Stimulated activated CD4-positive, alpha-beta T cell treated with anti-CD3 and anti-CD28 coated beads, Interleukin-1b, Interleukin-23, amount 100 ng/mL, for 24 hours (primary cell): ENCODE results near the gene AFF3.

Experiments used
- DNase-seq, 4 experiments: peaks; one replicate each; pipeline ENCODE4 v3.0.0-alpha.2; 2020; ENCODE audit warnings: low read depth in 4 of 4, low spot score in 1 of 4

Gene AFF3

DNA sequence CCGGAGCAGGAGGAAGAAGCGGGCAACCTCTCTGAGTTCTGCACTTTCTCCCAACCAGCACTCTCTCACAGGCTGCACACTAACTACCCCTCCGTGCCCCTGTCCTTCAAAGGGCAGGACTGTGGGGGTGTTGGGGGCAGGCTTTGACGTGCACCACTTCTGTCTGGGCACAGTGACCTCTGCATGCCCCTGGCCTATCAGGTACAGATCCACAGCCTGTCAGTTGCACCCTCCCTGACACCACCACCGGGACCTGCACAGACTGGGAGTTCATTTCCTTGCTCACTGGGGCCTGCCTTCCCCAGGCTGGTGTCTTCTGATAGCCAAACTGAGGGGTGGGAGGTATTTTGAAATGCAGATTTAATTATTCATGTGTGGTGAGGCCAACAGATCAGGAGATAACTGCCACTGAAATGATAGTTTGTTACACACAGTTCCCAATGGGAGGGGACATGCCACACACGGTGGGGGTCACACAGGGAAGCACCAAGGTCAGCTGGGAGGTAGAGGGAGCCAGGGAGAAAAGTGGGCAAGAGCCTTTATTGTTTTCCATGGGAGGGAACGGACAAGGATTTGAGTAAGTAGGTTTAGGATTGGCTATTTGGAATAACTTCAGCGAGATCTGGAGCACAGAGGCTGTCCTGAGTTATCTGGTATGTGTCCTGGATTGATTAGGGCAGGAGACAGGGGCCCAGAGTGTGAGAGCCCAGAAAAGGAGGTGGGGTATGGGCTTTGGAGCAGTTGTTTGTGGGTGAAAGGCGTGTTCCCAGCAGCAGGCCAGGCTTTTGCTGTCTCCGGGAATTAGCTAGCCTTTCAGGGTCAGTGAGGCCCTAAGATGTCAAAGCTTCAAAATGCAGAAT lies 251.6 kb downstream of the AFF3 start:
- DNase-seq, result no peak

DNA sequence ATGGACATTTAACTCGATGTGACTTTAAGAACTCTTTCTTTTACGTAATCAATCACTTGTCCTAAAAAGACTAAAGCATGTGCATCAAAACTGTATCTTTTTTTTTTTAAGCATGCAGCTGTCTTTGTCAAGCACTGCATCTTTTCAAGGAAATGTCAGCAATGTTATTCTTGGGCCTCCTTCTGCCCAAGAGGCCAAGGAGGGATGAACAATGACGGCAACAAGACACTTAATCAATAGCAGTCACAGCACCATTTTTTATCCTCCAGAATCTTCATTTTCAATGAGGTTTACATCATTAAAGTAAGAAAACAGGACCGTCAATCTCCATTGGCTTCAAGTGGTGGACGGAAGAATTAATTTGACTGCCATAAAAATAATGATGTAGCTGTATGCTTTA lies 253.8 kb downstream of the AFF3 start:
- no peak for DNase-seq

DNA sequence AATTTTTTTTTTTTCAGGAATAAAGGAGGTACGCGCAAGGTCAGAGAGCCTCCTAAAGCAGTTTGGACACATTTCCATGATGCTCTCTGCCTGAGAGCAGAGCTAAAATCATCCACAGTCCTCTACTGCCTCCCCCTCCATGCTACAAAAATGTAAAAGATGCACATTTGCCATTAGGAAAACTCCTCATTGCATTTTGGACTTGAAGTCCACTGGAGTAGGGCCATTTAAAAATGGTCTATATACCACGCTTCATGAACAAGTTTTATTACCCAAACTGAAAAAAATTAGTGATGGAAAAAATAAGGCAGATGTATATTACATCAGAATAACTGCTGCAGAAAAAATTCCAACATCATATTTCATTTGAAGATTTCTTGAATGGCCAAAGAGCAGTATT lies 256.0 kb downstream of the AFF3 start:
- DNase-seq, result no peak

DNA sequence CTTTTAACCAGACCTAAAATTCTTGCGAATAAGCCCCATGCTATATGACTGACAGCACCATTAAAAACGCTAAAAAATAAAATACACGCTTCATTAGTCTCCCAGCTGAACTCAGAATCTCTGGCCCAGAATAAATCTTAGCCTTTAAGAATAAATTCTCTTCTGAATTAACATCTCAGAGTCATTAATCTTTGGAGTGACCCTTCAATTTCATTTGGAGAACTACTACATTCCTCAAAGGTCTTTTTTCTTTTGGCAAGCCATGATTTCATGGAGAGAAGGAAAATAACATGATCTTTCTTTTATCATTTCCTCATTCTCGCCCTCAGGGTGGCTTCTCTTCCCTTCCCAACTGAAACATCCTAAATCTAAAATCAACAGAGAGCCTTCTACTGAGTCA lies 259.0 kb downstream of the AFF3 start:
- DNase-seq, result no peak

DNA sequence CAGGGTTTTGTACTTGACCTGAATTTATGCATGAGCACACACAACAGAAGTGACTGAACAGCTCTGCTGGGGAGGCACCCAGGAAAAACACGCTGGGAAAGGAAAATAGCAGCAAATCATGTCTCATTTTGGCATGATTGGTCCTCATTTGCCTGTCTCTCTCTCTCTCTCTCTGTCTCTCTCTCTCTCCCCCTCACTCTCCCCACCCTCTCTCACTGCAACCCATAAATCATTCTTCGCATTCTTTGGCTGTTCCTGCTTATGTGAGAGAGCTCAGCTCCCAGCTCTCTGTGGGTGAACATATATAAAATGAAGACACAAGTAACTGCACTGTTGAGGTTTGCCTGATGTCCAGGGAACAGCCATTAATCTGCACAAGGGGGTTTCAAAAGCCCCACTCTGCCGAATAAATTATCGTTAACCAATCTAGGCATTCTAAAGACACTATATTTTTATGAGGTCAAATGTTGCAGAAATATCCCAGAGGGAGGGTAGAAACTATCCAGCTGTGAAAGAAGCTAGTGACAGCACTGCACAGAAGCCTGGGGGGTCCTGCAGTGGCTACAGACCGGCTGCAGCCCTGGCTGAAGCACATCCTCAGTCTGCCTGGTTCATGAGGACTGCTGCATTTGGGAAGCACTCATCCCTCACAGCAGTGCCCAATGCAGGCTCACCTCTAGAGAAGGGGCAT lies 260.3 kb downstream of the AFF3 start:
- DNase-seq, result no peak

DNA sequence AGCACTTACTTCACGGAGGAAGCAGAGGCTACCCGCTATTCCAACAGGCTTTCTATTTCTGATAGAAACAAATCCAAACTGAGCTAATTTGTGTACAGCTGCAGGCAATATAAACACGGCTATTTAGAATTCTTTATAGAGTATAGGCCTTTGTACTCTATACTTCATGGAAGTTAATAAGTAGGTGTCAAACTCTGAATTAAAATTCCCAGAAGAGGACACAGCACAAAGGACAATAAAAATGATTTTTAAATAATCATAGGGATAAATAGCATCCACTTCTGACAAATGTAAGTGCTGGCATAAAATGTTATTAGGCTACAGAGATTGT lies 261.5 kb downstream of the AFF3 start:
- no peak for DNase-seq

DNA sequence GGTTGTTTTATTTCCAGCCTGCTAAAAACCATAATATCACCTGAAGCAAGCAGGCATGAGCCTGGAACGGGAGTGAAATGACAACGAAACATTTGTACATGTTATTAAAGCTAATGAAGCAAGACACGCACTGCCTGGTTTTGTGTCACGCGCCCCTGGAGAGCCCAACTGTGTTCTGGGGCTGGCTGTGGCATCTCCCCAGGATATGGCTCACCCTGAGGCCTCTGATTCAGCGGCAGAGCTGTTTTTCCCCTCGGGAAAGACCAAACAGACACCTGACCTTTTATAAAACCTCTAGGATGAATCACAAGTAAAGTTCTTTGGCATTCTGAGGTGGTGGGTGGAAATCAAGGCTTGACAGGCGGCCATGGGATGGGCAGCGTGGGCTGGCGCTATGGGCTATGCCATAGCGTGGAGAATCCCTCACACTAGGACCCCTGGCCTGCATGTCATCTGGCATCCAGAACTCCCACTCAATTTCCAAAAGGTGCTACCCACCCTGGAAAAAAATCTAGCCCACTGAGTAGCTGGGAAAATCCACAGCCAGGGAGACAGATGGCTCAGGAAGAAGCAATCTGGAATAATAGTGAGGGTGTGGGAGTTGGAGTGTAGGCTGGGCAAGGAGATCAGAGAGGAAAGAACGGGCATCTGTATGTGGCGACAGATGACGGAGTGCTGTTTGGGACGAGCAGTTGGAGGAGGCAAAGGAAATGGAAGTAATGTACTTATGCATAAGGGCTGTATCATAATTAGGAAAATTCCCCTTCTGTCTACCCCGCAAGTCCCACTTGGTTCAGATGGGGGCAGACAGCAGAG lies 262.0 kb downstream of the AFF3 start:
- DNase-seq, result no peak

DNA sequence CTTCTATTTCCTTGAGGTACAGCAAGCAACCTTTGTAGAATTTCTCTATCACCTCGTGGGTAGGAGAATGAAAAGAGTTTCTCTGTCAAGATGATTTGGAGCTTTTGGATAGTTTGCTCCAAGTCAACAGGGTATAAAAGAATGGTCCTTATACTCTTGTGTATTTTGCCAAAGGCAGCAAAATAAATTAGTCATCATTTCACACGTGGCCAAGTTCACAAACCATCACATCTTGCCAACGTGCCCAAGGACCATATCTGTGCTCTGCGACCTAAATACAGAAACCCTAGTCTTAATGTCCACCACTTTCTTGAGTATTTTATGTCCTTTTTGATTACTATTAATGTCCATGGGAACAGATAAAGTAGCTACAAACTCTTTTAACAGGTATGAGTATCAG lies 262.9 kb downstream of the AFF3 start:
- no peak for DNase-seq

DNA sequence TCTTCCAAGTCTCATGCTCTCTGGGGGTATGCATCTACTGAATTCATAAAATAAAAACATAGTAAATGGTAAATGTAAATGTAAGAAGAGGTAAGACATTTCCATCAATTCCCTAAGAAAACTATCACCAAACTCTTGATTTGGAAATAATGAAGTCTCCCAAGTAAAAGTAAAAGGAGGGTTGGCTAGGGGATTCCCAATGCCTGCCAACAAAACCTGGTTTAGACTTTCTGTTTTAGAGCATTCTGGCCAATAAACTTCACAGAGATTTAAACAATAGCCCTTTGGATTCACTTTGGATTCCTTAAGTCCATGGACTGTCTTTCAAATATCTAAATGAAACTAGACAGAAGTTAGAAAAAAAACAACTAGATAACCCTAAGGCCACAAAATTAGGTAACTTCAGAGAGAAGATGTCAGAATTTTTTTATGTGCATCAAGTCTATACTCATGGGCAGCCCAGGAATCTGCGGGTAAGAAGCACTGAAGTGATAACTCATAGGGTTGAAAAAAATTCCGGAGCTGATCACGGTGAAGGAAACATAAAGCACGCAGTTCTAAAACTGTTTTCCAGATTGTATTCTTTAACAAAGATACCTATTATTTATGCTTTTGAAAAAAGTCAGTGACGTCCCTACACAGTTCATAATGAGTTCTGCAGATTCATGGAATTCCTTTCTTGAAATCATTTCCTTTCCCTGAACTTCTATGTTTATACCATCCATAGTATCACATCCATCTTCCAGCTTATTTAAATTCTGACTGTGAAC lies 263.6 kb downstream of the AFF3 start:
- no peak for DNase-seq

DNA sequence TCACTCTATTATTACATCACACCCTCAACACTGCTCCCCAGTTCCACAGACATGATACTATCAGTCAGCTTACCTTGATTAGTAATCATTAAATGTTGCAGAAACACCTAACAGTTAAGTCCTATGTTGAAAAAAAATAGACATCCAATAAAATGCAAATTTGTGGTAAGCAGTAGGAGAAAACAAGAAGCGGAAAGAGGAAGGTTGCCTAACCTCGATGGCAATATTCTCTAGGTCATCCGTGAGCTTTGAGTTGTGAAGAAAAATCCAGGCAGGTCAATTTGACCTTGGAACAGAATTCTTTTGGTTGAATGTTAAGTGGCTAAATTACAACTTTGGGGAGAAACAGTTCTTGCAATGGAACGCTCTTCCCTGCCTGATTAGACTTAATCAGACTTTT lies 264.4 kb downstream of the AFF3 start:
- DNase-seq, result no peak

DNA sequence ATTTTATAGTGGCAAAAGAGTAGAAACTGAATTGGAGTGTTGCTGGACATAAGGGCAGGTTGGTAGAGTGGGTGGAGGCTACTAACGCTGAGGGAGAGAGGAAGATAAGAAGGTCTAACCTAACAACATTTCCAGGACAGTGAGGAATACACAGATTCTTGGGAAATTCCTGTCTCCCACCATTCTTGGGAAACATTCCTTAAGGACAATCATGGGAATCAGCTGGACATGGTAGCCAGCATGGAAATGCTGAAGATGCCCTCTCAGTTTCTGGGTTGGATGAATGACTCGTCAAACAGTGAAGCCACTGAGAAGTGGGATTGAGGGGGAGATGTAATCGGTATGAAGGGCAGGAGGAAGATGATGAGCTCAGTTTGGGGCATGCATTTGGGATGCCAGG lies 265.4 kb downstream of the AFF3 start:
- DNase-seq, result no peak

DNA sequence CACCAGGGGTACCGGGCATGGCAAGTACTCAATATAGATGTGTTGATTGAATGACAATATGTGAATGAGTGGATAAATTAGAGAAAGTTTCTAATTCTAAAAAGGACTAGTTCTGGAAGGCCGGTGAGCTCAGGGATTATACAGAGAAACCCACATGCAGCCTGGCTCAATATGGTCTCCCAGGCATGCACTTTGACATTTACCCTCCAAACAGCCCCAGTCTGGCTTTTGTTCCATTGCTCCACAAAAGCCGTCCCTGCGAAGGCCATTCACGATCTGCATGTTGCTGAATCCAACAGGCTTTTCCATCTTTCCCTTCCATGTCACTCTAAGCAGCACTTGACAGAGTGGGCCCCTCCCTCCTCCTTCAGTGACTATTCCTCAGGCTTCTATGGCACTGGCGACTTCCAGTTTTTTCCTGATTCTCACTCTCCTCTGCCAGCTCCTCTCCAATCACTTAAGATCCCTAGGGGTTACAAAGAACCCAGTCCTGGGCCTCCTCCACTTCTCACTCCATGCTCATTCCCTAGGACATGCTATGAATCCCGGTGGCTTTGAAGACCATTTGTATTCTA lies 266.7 kb downstream of the AFF3 start:
- DNase-seq, result no peak

DNA sequence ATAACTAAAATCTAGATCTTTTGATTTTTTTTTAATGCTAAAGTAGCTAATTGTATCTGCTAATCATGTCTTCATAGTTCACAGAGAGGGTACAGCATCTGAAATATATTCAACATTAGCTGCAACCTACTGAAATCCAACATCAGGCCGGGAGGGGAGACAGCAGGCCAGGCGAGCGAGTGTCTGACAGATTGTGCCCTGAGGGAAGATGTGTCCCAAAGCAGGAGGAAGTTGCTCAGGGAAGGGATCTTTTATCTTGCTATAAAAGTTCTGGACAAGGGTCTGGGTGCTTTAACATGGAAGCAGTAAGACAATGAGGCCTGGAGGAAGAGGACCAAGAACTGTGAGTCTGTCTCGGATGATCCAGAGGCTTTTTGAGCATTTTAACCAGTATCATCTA lies 274.1 kb downstream of the AFF3 start:
- no peak for DNase-seq

DNA sequence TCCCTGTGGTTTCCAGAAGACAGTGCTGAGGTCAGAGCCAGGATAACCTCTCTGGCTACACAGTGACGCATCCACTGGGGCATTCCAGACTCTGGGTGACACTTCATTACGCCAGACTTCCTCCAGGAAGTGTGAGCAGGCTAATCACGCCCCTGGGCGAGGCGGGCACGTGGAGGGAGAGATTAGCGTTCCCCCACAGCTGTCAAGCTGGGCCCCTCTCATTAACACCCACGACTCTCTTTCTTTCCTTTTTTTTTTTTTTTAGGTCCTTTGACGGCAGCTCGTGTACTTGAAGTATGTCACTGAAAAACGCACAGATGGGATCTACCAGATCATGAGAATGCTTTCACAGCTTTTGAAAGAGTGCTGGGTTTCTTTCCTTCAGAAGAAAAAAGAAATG lies 274.6 kb downstream of the AFF3 start:
- no peak for DNase-seq

DNA sequence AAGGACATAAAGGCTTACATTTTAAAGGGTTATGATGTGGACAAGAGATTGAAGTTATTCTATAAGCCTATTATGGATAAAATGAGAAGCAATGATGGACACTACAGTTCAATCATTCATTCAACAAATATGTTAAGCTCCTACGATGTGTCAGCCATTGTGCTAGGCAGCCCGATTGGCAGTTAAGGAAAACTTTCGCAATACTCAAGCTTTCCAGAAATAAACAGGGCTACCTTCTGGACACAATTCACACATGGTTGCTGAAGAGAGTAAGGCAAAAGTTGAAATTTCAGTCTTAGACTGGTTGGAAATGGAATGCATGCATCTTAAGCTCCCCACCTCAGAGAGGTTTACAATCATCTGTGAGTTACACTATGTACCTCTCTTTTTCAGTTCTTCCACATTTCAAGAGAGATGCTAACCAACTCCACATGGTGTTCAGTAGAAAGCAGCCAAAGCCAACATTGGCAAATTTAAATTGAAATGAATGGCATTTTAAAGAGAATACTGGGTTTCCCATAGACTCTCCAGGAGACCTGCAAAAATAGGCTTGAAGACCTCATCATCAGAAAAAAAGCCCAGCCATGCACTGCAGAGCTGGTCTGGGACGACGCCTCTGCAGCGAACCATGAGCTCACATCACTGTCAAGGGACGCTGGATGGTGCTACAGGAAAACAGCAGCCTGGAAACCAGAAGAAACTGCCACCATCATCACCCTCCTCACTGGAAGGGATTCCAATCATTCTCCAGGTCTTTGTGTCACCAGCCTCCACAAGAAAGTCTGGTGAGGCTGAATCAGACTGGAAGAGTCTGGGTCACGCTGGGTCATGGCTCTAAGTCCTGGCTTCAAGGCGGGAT lies 276.3 kb downstream of the AFF3 start:
- no peak for DNase-seq

DNA sequence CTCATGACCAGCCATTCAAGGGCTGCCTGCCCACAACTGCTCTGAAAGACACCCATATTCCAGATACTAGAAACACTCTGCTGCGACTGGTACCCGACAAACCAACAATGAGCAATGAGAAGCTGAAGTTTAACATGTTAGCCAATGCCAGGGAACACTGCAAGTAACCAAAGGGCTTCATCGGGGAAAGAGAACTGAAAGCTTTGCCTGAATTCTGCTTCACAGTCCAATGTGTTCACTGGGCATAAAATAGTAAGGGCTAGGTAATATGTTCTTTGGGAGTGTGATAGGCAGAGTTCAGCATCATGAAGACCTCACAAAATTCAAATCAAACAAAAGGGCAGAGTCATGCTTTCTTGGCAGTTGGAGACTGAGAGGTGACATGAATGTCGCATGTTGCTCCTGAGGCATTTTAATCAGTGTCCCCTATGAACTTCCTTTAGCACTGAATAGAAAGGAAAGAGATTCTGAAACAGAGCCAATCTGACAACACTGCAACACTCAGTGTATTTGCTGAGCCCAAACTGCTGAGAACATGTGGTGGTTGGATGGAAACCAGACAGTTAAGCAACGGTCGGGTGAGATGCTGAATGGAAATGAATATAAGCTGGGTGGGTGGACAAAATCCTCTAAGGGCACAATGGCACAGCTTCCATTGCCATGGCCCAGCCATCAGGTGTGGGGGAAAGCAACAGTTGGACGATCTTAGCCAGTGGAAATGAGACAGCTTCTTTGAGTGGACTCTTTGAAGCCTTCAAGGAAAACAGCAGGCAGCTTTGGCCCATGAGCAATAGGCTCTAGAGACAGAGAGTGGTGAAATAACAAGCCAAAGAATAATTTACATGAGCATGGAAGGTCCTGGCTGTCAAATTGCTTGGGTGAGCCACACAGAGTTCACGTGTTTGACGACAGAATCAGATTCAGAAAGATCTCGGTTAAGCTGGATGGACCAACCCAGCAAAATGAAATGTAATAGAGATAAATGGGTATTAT lies 277.5 kb downstream of the AFF3 start:
- DNase-seq, result no peak

DNA sequence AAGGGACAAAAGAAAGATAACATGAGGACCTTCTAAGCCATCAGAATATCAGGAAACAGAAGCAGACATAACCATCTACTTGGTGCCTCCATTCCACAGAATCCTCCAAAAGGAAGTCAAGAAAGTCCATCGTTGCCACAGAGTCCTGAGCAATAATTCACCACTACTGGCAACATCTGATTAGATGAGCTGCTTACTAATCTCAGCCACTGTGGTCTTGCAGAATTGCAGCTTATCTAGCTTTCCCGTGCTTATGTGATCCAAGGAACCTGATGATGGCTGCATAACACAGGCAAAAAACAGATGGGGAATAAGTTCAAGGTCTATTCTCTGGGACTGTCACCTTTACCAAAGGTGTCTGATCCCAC lies 278.5 kb downstream of the AFF3 start:
- DNase-seq, result no peak

DNA sequence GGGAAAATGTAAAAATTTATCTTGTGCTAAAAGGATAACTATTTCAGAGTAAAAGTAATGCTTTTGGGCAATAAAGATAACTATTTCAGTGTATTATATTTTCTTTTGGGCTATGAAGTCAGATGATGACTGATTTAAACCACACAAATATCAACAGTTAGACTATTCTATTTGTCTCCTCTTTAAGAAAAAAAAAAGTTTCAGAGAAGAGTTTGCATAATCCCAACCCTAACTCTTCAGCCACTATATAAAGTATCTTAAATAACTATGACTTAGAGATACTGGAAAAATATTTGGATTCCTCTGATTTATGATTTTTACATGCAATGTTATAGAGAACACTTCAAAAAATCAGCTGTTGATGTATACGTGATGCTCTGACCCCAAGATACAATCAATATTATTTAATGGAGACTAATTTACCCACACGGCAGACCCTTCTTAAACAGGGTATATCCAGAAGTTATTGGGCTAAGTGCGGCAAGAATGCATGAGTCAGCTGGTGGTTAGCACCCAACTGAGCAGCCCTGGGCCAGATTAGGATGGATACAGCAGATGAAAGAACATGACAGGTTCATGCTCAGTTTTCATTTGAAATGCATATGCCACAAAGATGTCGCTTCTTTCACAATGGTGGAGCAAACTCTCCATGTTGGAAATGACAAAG lies 279.0 kb downstream of the AFF3 start:
- no peak for DNase-seq
